Measurements from ENCODE around the gene COQ8B. TPM values are rescaled to one million over a fixed set of nuclear protein-coding genes. Genes with fewer than 3 reads are reported as not detected.

Gene COQ8B
- polyA plus RNA-seq, 1 donor (not counting 4 experiments of a cell fraction or from before 2014, with no cell fraction given) = 11.0 TPM

DNA sequence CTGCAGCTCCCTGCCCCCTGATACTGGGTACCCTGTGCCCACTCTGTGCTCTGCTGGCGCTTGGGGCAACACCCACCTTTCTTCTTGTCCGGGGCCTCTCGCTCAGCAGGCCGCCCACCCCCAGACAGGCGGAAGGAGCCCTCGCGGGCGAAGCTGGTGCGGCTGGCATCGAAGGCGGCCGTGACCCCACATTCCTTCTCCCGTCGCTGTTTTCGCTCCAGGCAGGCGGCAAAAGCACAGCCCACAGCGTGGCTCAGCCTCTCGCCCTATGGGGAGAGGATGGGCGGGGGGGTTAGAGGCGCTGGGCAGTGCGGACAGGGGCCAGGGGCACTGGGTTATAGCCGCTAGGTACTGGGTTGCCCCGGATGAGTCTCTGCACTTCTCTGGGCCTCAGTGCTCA is 39.5 kb downstream of the COQ8B start:
- FAIRE-seq (no peak), DNase-seq (ENCODE audit: low read depth, low spot score) (no peak)
- Histone ChIP-seq H3K4me3 (ENCODE audit: control insufficient read depth in 2 of 3, extremely low read depth in 1 of 3, insufficient read depth in 2 of 3, low read depth in 1 of 3, low read length in 3 of 3) (no peak overlapping the region), H2AFZ (ENCODE audit: control insufficient read depth, low read length) (no peak overlapping the region), H3K4me1 (ENCODE audit: control insufficient read depth, extremely low read depth, insufficient read depth, low read length) (no peaks in the 10 kb centered on the region), H3K4me2 (ENCODE audit: control insufficient read depth, extremely low read depth, insufficient read depth, low read depth, low read length) (no peak overlapping the region), H3K79me2 (ENCODE audit: control insufficient read depth, insufficient read depth, low read length) (no peaks in the 10 kb centered on the region), H3K27ac (ENCODE audit: control insufficient read depth, insufficient read depth, low read length) (no peak overlapping the region), H3K9me3 (ENCODE audit: control insufficient read depth, low read depth, low read length) (no peaks in the 10 kb centered on the region), H3K9ac (ENCODE audit: control insufficient read depth, extremely low read depth, insufficient read depth, low read length) (no peak overlapping the region), H3K27me3 (ENCODE audit: control insufficient read depth, extremely low read depth, insufficient read depth, low read length) (no peaks in the 10 kb centered on the region), H3K36me3 (ENCODE audit: control insufficient read depth in 2 of 2, extremely low read depth in 1 of 2, insufficient read depth in 2 of 2, low read length in 2 of 2) (peaks cover 25 to 28% of the 10 kb centered on the region in 2 experiments), H3K9me1 (ENCODE audit: control insufficient read depth, extremely low read depth, insufficient read depth, low read length) (no peaks in the 10 kb centered on the region), H4K20me1 (ENCODE audit: control insufficient read depth, extremely low read depth, insufficient read depth, low read length) (no peaks in the 10 kb centered on the region)
- dilution Hi-C loops (cut with MboI; ENCODE audit: extremely low pct_ligation_motif_present, low sequenced_read_pairs) = no loop called here
- TF ChIP-seq EZH2 (IDR thresholded peaks at IDR 0.05; ENCODE audit: low read length) = no peak
- TF ChIP-seq CTCF (optimal IDR thresholded peaks at IDR 0.05 in 1 of 3, IDR thresholded peaks at IDR 0.05 in 1 of 3, conservative IDR thresholded peaks at IDR 0.05 in 1 of 3; ENCODE audit: extremely low read depth in 1 of 3, insufficient read depth in 2 of 3, low read length in 3 of 3) = no peak

DNA sequence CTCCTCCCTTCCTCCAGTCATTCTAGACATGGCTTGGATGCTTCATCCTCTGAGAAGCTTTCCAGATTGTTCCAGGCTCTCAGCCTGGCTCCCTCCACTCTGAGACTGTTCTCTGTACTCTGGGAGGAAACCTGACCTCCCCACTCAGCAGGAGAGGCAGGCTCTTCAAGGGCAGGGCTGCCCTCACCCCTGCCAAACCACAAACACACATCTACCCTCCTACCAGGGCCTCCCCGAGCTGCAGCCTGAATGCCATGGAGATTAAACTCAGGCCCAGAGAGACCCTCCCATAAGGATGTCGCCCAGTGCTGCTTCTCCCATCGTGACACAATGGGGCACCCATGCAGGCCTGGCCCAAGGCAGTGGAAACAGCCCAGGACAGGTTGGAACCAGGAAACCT is 42.4 kb downstream of the COQ8B start:
- H3K9me3 ChIP-seq (ENCODE audit: control insufficient read depth, low read depth, low read length) = peaks cover 3% of the 10 kb centered on the region
- DNase-seq (ENCODE audit: low read depth, low spot score) (no peak), FAIRE-seq (no peak)
- no peaks in the 10 kb centered on the region for H3K9me1 ChIP-seq (ENCODE audit: control insufficient read depth, extremely low read depth, insufficient read depth, low read length)
- H3K36me3 ChIP-seq (ENCODE audit: control insufficient read depth in 2 of 2, extremely low read depth in 1 of 2, insufficient read depth in 2 of 2, low read length in 2 of 2) = peaks cover 35 to 36% of the 10 kb centered on the region in 2 experiments
- H3K9ac ChIP-seq (ENCODE audit: control insufficient read depth, extremely low read depth, insufficient read depth, low read length) = no peak overlapping the region
- no peak overlapping the region for H3K4me2 ChIP-seq (ENCODE audit: control insufficient read depth, extremely low read depth, insufficient read depth, low read depth, low read length)
- no peaks in the 10 kb centered on the region for H3K27me3 ChIP-seq (ENCODE audit: control insufficient read depth, extremely low read depth, insufficient read depth, low read length)
- TF ChIP-seq EZH2 (IDR thresholded peaks at IDR 0.05; ENCODE audit: low read length) (no peak), CTCF (optimal IDR thresholded peaks at IDR 0.05 in 1 of 3, IDR thresholded peaks at IDR 0.05 in 1 of 3, conservative IDR thresholded peaks at IDR 0.05 in 1 of 3; ENCODE audit: extremely low read depth in 1 of 3, insufficient read depth in 2 of 3, low read length in 3 of 3) (no peak)
- H2AFZ ChIP-seq (ENCODE audit: control insufficient read depth, low read length) = no peak overlapping the region
- no peaks in the 10 kb centered on the region for H4K20me1 ChIP-seq (ENCODE audit: control insufficient read depth, extremely low read depth, insufficient read depth, low read length)
- H3K4me1 ChIP-seq (ENCODE audit: control insufficient read depth, extremely low read depth, insufficient read depth, low read length) = no peaks in the 10 kb centered on the region
- dilution Hi-C loops (cut with MboI; ENCODE audit: extremely low pct_ligation_motif_present, low sequenced_read_pairs) = no loop called here
- H3K79me2 ChIP-seq (ENCODE audit: control insufficient read depth, insufficient read depth, low read length) = no peaks in the 10 kb centered on the region
- H3K4me3 ChIP-seq (ENCODE audit: control insufficient read depth in 2 of 3, extremely low read depth in 1 of 3, insufficient read depth in 2 of 3, low read depth in 1 of 3, low read length in 3 of 3) = no peak overlapping the region
- no peak overlapping the region for H3K27ac ChIP-seq (ENCODE audit: control insufficient read depth, insufficient read depth, low read length)

Data from keratinocyte (primary cell).